ENCODE measurements around the gene DUSP5. TPM values are rescaled to one million over a fixed set of nuclear protein-coding genes. Genes with fewer than 3 reads are reported as not detected.

The DUSP5 gene
- total RNA-seq, 6 experiments from 2014 or later, result 31.9 to 58.2 (median 35.0) TPM

- H3K27me3 Mint-ChIP-seq (ENCODE audit: insufficient read depth), result peaks cover 21% of the 10 kb centered on the region
- H3K9me3 Mint-ChIP-seq, result no peaks in the 10 kb centered on the region
- peak; percentile 68 for DNase-seq
- H3K36me3 Mint-ChIP-seq (ENCODE audit: low read depth), result peaks cover 54% of the 10 kb centered on the region
- TF ChIP-seq CTCF (IDR thresholded peaks at IDR 0.05), result peak; percentile 50; the same call in 1 of the 2 replicates
- peak overlapping the region; percentile 95 for H3K27ac Mint-ChIP-seq
- H3K4me1 Mint-ChIP-seq (ENCODE audit: low read depth), result peaks cover 69% of the 10 kb centered on the region
- peak overlapping the region; percentile 100 for H3K4me3 Mint-ChIP-seq
These were observed 1.5 kb downstream of the DUSP5 start for GRCh38 chr10:110498982-110499795.

- peak overlapping the region; percentile 95 for H3K27ac Mint-ChIP-seq
- no peak for DNase-seq
- peaks cover 71% of the 10 kb centered on the region for H3K4me1 Mint-ChIP-seq (ENCODE audit: low read depth)
- peaks cover 26% of the 10 kb centered on the region for H3K27me3 Mint-ChIP-seq (ENCODE audit: insufficient read depth)
- no peak for TF ChIP-seq CTCF (IDR thresholded peaks at IDR 0.05)
- no peaks in the 10 kb centered on the region for H3K9me3 Mint-ChIP-seq
- H3K4me3 Mint-ChIP-seq, result peak overlapping the region; percentile 100
- H3K36me3 Mint-ChIP-seq (ENCODE audit: low read depth), result peaks cover 58% of the 10 kb centered on the region
These were observed 2.2 kb downstream of the DUSP5 start for GRCh38 chr10:110499796-110500514.

- peaks cover 74% of the 10 kb centered on the region for H3K4me1 Mint-ChIP-seq (ENCODE audit: low read depth)
- no peak for TF ChIP-seq CTCF (IDR thresholded peaks at IDR 0.05)
- peak overlapping the region; percentile 95 for H3K27ac Mint-ChIP-seq
- H3K4me3 Mint-ChIP-seq, result peak overlapping the region; percentile 100
- peak; percentile 86 for DNase-seq
- H3K27me3 Mint-ChIP-seq (ENCODE audit: insufficient read depth), result peaks cover 29% of the 10 kb centered on the region
- H3K36me3 Mint-ChIP-seq (ENCODE audit: low read depth), result peaks cover 62% of the 10 kb centered on the region
- H3K9me3 Mint-ChIP-seq, result no peaks in the 10 kb centered on the region
These were observed 2.8 kb downstream of the DUSP5 start for GRCh38 chr10:110500515-110500905.

- Mint-ChIP-seq H3K9me3 (no peaks in the 10 kb centered on the region), H3K4me3 (peak overlapping the region; percentile 100), H3K4me1 (ENCODE audit: low read depth) (peaks cover 74% of the 10 kb centered on the region), H3K27ac (peak overlapping the region; percentile 95), H3K36me3 (ENCODE audit: low read depth) (peaks cover 65% of the 10 kb centered on the region), H3K27me3 (ENCODE audit: insufficient read depth) (peaks cover 32% of the 10 kb centered on the region)
- peak; percentile 93 for DNase-seq
- no peak for TF ChIP-seq CTCF (IDR thresholded peaks at IDR 0.05)
These were observed 3.6 kb downstream of the DUSP5 start for GRCh38 chr10:110501142-110501937.

- no peaks in the 10 kb centered on the region for H3K9me3 Mint-ChIP-seq
- H3K27ac Mint-ChIP-seq, result peak overlapping the region; percentile 95
- H3K4me1 Mint-ChIP-seq (ENCODE audit: low read depth), result peaks cover 77% of the 10 kb centered on the region
- DNase-seq, result no peak
- peak overlapping the region; percentile 100 for H3K4me3 Mint-ChIP-seq
- peaks cover 29% of the 10 kb centered on the region for H3K27me3 Mint-ChIP-seq (ENCODE audit: insufficient read depth)
- no peak for TF ChIP-seq CTCF (IDR thresholded peaks at IDR 0.05)
- H3K36me3 Mint-ChIP-seq (ENCODE audit: low read depth), result peaks cover 65% of the 10 kb centered on the region
These were observed 4.6 kb downstream of the DUSP5 start for GRCh38 chr10:110502072-110502845.
